ENCODE results near the gene ACTR5. TPM values are rescaled to one million over a fixed set of nuclear protein-coding genes. Genes with fewer than 3 reads are reported as not detected.
"Not testable (repeated sequence)": the region's sequence is repeated elsewhere in the genome, so short reads cannot be mapped to it uniquely, and the experiment has no call there.

ACTR5 gene
- total RNA-seq, 1 donor from 2014 or later, result 10.1 TPM

DNA sequence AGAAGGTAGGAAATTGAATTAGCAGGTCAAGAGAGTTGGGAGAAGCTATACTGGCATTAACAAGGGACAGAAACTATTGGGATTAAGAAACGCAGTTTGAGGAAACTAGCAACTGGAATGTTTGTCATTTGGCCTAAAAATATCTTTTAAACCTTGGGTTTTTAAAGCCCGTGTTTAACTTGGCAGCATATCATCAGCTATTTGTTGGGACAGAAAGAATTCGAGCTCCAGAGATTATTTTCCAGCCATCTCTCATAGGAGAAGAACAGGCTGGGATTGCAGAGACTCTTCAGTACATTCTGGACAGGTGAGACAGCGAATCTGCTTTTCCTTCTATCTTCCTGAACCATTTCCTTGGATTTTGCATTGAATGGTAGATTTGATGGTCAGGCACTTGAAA lies 17.8 kb downstream of the ACTR5 start:
- DNase-seq, result no peak

GRCh38 chr20:38769376-38770295 lies 21.4 kb downstream of the ACTR5 start:
- no peak for DNase-seq

GRCh38 chr20:38770546-38770945 lies 22.3 kb downstream of the ACTR5 start:
- no peak for DNase-seq

- no peak for DNase-seq
These were observed 22.7 kb downstream of the ACTR5 start for GRCh38 chr20:38770970-38771369.

DNA sequence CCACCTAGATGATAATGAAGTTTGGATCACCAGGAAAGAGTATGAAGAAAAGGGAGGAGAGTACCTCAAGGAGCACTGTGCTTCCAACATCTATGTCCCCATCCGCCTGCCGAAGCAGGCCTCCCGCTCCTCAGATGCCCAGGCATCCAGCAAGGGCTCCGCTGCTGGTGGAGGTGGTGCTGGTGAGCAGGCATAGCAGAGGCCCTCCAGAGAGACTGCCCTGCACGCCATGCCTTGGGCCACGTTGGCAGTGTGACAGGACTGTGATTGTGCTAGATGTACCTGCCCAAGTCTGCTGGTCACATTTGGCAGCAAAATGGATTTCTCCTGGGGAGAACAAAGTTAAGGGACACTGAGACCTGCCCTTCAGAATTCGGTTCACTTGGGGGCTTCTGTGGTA lies 23.4 kb downstream of the ACTR5 start:
- DNase-seq, result no peak

DNA sequence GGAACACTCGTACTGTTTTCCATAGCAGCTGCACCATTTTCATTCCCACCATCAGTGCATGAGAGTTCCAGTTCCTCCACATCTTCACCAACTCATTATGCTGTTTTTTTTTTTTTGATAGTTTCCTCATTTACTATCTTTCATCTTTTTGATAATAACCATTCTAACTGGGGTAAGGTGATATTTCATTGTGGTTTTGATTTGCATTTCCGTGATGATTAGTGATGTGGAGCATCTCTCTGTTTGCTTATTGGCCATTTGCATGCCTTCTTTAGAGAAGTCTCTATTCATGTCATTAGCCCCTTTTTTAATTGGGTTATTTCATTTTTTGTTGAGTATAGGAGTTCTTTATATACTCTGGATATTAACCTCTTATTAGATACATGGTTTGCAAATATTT lies 25.9 kb downstream of the ACTR5 start:
- no peak for DNase-seq

DNA sequence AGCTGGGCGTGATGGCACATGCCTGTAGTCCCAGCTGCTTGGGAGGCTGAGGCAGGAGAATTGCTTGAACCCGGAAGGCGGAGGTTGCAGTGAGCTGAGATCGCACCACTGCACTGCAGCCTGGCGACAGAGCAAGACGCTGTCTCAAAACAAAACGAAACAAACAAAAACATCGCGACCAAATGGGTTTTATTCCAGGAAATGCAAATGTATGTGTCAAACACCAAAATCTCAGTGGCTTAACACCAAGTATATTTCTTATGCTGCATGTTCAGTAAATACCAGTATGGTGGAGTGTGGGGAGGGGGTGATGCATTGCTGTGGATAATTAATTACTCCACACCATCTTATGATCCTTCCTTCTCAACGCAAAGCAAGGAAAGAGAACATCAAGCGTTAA lies 28.1 kb downstream of the ACTR5 start:
- no peak for DNase-seq

DNA sequence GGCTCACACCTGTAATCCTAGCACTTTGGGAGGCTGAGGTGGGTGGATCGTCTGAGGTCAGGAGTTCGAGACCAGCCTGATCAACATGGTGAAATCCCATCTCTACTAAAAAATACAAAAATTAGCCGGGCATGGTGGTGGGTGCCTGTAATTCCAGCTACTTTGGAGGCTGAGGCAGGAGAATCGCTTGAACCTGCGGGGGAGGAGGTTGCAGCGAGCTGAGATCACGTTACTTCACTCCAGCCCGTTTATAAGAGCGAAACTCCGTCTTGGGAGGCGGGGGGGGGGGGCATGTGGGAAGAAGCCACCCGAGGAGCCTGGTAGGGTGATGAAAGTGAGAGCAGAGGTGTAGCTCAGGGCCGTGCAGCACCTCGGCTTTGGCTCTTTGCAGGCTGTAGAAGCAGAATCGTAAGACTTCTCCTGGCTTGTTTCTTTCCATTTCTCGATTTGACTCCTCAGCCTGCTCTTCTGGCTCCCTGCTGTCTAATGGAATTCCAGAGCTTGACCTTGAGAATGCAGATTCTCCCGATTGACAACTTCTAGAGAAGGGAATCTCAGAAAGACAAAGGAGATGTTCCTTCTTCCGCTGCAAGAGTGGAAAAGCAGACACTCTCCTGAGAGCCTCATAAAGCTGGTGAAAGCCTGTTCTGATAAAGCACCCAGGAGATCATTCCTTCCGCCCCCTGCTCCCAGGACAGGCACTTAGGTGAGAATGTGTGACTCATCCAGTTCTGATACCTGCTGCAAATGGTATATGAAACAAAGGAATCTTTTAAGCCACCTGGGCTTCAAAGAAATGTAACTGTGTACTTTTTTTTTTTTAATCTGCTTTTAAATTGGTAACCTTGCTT lies 31.2 kb downstream of the ACTR5 start:
- DNase-seq, result no peak

- no peak for DNase-seq
These were observed 34.0 kb downstream of the ACTR5 start for GRCh38 chr20:38782275-38782674.

DNA sequence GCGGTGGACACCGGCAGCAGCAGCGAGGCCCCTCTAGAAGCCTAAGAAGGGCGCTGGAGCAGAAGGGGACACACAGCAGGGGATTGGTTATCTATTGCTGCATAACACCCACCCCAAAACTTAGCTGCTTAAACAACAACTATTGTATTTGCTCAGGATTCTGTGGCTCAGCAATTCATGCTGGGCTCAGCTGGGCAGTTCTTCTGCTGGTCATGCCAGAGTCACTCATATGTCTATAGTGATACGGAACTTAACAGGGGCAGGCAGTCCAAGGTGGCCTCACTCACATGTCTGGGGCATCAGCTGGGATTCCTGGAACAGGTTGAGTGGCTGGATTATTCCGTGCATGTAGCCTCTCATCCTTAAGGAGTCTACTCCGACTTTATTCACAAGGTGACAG lies 39.6 kb downstream of the ACTR5 start:
- DNase-seq, result no peak

- DNase-seq, result no peak
These were observed 41.4 kb downstream of the ACTR5 start for GRCh38 chr20:38789503-38790199.

DNA sequence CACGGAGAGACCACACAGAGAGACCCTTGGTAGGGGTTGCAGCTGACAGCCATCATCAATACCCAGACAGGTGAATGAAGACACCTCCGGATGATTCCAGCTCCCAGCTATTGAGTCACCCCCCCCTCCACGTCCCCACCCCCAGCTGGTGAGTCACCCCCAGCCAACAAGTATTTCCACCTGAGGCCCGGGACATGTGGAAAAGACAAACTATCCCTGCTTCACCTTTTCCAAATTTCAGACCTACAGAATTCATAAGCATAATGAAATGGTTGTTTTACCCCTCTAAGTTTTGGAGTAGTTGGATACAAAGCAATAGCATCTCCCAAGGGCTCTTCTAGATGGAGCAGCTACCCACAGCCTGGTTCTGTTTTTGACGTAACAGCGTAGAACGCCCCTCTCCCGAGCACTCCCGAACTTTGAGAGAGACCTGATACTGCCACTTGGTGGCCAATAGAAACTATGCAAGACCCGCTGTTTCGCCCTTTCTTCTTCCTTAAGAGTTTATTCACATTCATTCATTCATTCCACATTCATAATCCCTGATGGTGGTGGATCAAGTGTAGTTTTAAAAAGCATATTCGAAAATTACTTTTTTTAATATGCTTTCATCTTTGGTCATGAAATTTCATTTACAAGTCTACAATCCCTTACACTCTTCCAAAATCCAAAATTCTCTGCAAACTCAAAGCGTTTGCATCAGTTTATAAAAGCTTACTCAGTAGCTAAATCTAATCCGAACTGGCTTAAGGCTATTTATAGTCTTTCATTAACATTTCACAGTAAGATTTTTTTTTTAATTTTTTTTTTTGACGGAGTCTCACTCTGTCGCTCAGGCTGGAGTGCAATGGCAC lies 42.2 kb downstream of the ACTR5 start:
- DNase-seq, result no peak

- DNase-seq, result no peak
These were observed 43.0 kb downstream of the ACTR5 start for GRCh38 chr20:38791291-38791690.

- no peak for DNase-seq
These were observed 43.7 kb downstream of the ACTR5 start for GRCh38 chr20:38791940-38792339.

GRCh38 chr20:38794057-38794456 lies 45.8 kb downstream of the ACTR5 start:
- DNase-seq, result not testable (repeated sequence)

- DNase-seq, result no peak
These were observed 50.0 kb downstream of the ACTR5 start for GRCh38 chr20:38798266-38798665.

GRCh38 chr20:38799203-38799602 lies 50.9 kb downstream of the ACTR5 start:
- no peak for DNase-seq

DNA sequence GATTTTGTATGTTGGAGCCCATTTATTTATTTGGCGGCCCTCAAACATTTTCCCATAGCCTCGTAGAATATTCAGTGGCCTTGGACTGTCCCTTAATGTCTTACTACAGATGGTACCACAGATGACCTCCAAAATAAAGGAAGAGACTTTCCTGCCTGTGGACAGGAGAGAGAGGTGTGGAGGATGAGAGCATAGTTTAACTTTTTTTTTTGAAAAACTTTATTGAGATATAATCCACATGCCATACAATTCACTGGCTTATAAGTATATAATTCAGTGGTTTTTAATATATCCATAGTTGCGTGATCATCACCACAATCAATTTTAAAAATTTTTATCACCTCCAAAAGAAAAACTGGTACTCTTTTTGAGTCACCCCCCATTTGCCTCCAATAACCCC lies 52.6 kb downstream of the ACTR5 start:
- no peak for DNase-seq

GRCh38 chr20:38804221-38804620 lies 56.0 kb downstream of the ACTR5 start:
- DNase-seq, result no peak

- DNase-seq, result no peak
These were observed 56.6 kb downstream of the ACTR5 start for GRCh38 chr20:38804682-38805501.

GRCh38 chr20:38805502-38805957 lies 57.3 kb downstream of the ACTR5 start, which contains the start of gene PPP1R16B:
Gene PPP1R16B (plus strand): TSS chr20:38805697. CDS start chr20:38835926, 30,229 bp downstream.
- DNase-seq, result peak; percentile 57
